Measurements from ENCODE around the gene C12orf50. TPM values are rescaled to one million over a fixed set of nuclear protein-coding genes. Genes with fewer than 3 reads are reported as not detected.
"Not testable (repeated sequence)": the region's sequence is repeated elsewhere in the genome, so short reads cannot be mapped to it uniquely, and the experiment has no call there.

C12orf50 gene
- total RNA-seq, 1 donor from 2014 or later, result not detected

- DNase-seq (ENCODE audit: low read depth), result no peak
Observed at GRCh38 chr12:87991483-87991882, 37.7 kb downstream of the C12orf50 start.

- no peak for DNase-seq (ENCODE audit: low read depth)
Observed at GRCh38 chr12:87988534-87988933, 40.7 kb downstream of the C12orf50 start.

GRCh38 chr12:87985069-87985675, 44.0 kb downstream of the C12orf50 start:
- no peak for DNase-seq (ENCODE audit: low read depth)

GRCh38 chr12:87982208-87982607, 47.0 kb downstream of the C12orf50 start:
- DNase-seq (ENCODE audit: low read depth), result no peak

DNA sequence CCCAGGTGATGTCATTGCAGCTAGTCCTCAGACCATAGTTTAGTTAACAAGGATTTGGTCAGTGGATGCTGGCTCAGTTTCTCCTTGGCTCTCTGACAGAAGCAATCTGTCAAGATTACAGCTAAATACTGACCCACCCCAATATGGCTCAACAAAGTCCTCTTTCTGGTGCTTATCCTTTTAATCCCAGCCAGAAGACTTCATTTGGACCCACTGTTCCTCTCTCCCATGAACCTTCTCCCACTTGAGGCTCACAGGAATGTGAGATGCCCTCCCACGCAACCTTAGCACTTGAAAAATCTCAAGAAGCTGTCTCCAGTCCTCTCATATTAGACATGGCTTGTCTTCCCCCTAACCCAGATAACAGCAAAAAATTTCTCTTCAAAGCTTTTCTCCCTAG, 47.7 kb downstream of the C12orf50 start:
- DNase-seq (ENCODE audit: low read depth), result no peak

DNA sequence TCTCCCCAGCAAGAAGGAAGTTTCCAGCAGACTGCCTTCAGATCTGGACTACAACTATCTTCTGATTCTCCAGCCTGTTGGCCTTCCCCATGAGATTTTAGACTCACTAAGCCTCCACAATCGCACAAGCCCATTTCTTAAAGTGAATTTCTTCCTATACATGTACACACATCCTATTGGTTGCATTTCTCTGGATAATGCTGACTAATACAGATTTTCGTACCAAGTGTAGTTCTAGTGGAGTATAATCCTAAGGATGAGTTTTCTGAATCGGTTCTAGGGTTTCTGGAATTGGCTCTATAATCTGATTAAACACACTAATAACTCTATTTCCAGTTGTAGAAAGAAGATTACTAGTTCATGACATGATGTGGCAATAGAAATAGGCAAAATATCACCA, 53.3 kb downstream of the C12orf50 start:
- DNase-seq (ENCODE audit: low read depth), result no peak

GRCh38 chr12:87967871-87968270, 61.3 kb downstream of the C12orf50 start:
- DNase-seq (ENCODE audit: low read depth), result peak; percentile 35

- DNase-seq (ENCODE audit: low read depth), result no peak
Observed at GRCh38 chr12:87960566-87960965, 68.6 kb downstream of the C12orf50 start.

GRCh38 chr12:87954028-87954427, 75.2 kb downstream of the C12orf50 start:
- not testable (repeated sequence) for DNase-seq (ENCODE audit: low read depth)

- DNase-seq (ENCODE audit: low read depth), result peak; percentile 74
Observed at GRCh38 chr12:87953256-87953860, 75.8 kb downstream of the C12orf50 start.

DNA sequence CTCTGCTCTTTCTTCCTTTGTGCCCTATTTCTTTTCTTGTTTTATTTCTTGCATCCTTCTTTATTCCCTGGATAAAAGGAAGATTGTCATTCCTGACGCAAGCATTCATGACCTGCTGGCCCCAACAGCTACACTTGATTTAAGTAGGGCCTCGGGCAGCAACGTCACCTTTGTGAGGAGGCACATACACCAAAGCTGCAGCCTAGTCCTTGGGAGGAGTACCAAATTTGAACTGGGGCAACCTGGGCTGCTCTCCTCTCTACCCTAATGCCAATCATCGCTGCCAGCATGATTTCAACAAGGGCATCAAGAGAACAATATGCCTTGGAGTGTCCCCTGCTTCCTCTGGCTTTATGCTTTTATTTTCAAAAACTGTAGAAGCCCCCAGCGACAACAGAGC, 76.4 kb downstream of the C12orf50 start:
- DNase-seq (ENCODE audit: low read depth), result no peak

GRCh38 chr12:87952223-87952622, 77.0 kb downstream of the C12orf50 start:
- DNase-seq (ENCODE audit: low read depth), result no peak

GRCh38 chr12:87943762-87944161, 85.4 kb downstream of the C12orf50 start:
- DNase-seq (ENCODE audit: low read depth), result no peak

GRCh38 chr12:87943023-87943422, 86.2 kb downstream of the C12orf50 start:
- no peak for DNase-seq (ENCODE audit: low read depth)

DNA sequence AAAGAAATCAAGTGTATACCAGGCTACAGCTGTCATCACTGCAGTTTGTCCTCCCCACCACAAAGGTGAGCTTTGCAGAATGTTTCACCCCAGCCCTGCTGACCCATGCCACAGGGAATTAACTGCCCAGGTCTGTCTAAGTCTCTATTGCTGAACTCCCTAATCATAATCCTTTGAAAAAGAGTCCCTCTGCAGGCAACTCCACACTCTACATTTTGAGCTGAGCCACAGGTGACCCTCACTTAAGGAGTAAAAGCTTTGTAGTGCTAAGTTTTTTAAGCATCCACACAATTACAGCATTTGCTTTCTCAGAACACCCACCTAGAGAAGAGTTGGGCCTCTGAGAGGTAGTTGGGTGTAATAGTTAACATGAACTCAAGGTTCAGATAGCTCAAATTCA, 90.0 kb downstream of the C12orf50 start:
- DNase-seq (ENCODE audit: low read depth), result no peak

- no peak for DNase-seq (ENCODE audit: low read depth)
Observed at GRCh38 chr12:87935216-87935615, 94.0 kb downstream of the C12orf50 start.

GRCh38 chr12:87933991-87934390, 95.2 kb downstream of the C12orf50 start:
- DNase-seq (ENCODE audit: low read depth), result no peak

GRCh38 chr12:87931812-87932211, 97.4 kb downstream of the C12orf50 start:
- no peak for DNase-seq (ENCODE audit: low read depth)

DNA sequence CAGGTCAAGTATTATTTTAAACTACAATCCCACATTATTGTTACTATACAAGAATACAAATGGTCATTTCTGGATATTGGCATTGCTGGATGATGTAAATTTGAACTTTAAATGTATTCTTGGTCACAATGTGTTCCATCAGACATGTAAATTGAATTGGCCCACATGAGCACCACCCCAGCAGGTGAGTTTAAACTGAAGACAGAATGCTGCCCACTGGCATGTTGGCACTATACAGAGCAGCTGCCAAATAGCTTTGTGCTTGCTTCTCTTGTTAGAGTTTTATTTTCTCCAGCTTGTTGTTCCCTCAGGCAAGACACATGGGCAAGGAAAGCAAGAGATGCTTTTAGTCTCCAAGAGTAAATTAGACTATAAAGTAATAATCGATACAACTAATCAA, 98.6 kb downstream of the C12orf50 start:
- peak; percentile 82 for DNase-seq (ENCODE audit: low read depth)
